GM12878 (cell line): ENCODE data around the gene GSAP. TPM values are rescaled to one million over a fixed set of nuclear protein-coding genes. Genes with fewer than 3 reads are reported as not detected.

ENCODE experiments used
- BCL11A ChIP-seq: IDR thresholded peaks from 2 replicates; pipeline ENCODE4 v1.6.1; 2011; ENCODE audit warnings: low read depth, low read length
- DPF2 ChIP-seq: fragments of 450-650 bp; IDR thresholded peaks from 2 replicates; pipeline ENCODE4 v1.6.1; 2017; ENCODE audit warnings: mild to moderate bottlenecking
- KAT2A ChIP-seq: conservative IDR thresholded peaks from 2 replicates; pipeline ENCODE4 v1.6.1; 2011; ENCODE audit warnings: low read depth, low read length; ENCODE audit not compliant: control insufficient read depth
- KDM1A ChIP-seq: fragments of 200-600 bp; sonication (generic); IDR thresholded peaks from 2 replicates; pipeline ENCODE4 v1.6.1; 2016; ENCODE audit warnings: borderline replicate concordance
- NFYA ChIP-seq: IDR thresholded peaks from 2 replicates; pipeline ENCODE4 v1.6.1; 2011; ENCODE audit warnings: low read depth, mild to moderate bottlenecking, low read length, improper control_type of control experiment, borderline replicate concordance
- RB1 ChIP-seq: fragments of 450-650 bp; formaldehyde crosslinking; IDR thresholded peaks from 2 replicates; pipeline ENCODE4 v1.6.1; 2017; ENCODE audit warnings: mild to moderate bottlenecking, borderline replicate concordance
- TCF3 ChIP-seq: IDR thresholded peaks from 2 replicates; pipeline ENCODE4 v1.6.1; 2012; ENCODE audit warnings: low read depth, mild to moderate bottlenecking, low read length, borderline replicate concordance; ENCODE audit not compliant: insufficient read depth
- YY1 ChIP-seq: IDR thresholded peaks from 2 replicates; pipeline ENCODE4 v1.6.1; 2011; ENCODE audit warnings: low read depth, mild to moderate bottlenecking, low read length
- polyA plus RNA-seq, 11 experiments: library from polyadenylated mRNA; depleted of rRNA in 4 of 11; unstranded in 6 of 11; stranded (reverse) in 5 of 11; fragments of >200 nt; fragmentation: Nextera tagmentation in 4 of 11; fragmentation: Illumina TruSeq in 1 of 11; extraction: Ambion mirVana in 4 of 11; extraction: Trizol in 1 of 11; gene quantifications; 1 replicate in 1 of 11; 2 replicates in 10 of 11; pipeline versions ENCODE4 v1.2.1 to v1.2.3, GENCODE V29; 2011 to 2016; ENCODE audit warnings: inconsistent platforms in 2 of 11, missing spikeins in 2 of 11, low read depth in 1 of 11
- total RNA-seq, 4 experiments: library from RNA; depleted of rRNA in 3 of 4; stranded (reverse); fragments of >200 nt in 3 of 4; fragmentation: Illumina TruSeq in 1 of 4; extraction: Trizol in 1 of 4; gene quantifications; 2 replicates each; pipeline versions ENCODE4 v1.2.1 to v1.2.3, GENCODE V29; 2013 to 2021
- TF ChIP-seq, protein P1 (sequence below): fragments of 450-650 bp; IDR thresholded peaks from 2 replicates; pipeline ENCODE4 v1.6.1; 2017; ENCODE audit warnings: mild to moderate bottlenecking, low read depth, inconsistent platforms; ENCODE audit not compliant: poor library complexity, severe bottlenecking
- TF ChIP-seq, protein P2 (sequence below): fragments of 450-650 bp; IDR thresholded peaks from 2 replicates; pipeline ENCODE4 v1.6.1; 2016; ENCODE audit warnings: mild to moderate bottlenecking
- TF ChIP-seq, protein P3 (sequence below): fragments of 450-650 bp; conservative IDR thresholded peaks from 2 replicates; pipeline ENCODE4 v1.6.1; 2017; ENCODE audit warnings: mild to moderate bottlenecking, moderate library complexity
- TF ChIP-seq, protein P4 (sequence below): fragments of 450-650 bp; IDR thresholded peaks from 2 replicates; pipeline ENCODE4 v1.6.1; 2018; ENCODE audit warnings: borderline replicate concordance, mild to moderate bottlenecking; ENCODE audit not compliant: partially characterized antibody

GSAP gene
- total and polyA plus RNA-seq, 10 of the 15 experiments (the other 5 are each of a cell fraction or from before 2014, with no cell fraction given): 6.6 to 38.1 (median 21.8) TPM

DNA sequence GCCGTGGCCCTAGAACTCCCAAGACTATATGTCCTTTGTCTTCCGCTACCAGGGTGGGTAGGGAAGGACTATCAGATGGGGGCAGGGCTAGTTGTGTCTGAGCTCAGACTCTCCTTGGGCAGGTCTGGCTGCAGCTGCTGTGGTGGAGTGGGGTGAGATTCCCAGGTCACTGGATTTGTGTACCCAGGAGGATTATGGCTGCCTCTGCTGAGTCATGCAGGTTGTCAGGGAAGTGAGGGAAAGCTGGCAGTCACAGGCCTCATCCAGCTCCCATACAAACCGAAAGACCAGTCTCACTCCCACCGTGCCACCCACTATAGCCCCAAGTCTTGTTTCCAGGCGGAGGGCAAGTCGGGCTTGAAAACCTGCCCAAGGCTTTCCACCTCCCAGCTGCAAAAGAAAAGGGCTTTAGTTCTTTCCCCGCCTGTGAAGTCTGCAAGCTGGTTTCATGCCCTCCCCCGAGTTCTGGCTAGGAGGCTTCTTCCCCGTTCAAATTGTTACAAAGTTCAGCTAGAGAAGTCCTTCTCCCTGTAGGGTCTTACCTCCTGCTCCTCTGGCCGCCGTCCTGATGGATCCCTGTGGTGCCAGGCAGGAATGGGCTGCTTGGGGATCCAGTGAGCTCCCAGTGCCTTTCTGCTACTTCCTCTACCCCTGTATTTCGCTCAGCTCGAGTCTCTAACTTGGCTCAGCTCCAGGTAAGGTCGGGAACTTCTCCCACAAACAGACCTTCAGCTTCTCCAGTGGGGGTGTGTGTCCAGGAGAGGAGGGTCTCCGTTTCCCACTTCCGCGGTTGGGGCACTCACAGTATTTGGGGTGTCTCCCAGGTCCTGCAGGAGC, 109.7 kb downstream of the GSAP start (continued):
- TF ChIP-seq, protein P1, sequence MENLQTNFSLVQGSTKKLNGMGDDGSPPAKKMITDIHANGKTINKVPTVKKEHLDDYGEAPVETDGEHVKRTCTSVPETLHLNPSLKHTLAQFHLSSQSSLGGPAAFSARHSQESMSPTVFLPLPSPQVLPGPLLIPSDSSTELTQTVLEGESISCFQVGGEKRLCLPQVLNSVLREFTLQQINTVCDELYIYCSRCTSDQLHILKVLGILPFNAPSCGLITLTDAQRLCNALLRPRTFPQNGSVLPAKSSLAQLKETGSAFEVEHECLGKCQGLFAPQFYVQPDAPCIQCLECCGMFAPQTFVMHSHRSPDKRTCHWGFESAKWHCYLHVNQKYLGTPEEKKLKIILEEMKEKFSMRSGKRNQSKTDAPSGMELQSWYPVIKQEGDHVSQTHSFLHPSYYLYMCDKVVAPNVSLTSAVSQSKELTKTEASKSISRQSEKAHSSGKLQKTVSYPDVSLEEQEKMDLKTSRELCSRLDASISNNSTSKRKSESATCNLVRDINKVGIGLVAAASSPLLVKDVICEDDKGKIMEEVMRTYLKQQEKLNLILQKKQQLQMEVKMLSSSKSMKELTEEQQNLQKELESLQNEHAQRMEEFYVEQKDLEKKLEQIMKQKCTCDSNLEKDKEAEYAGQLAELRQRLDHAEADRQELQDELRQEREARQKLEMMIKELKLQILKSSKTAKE: no peak
- no peak for TF ChIP-seq RB1
- TF ChIP-seq KAT2A: no peak
- TF ChIP-seq YY1: no peak
- TF ChIP-seq TCF3: no peak
- TF ChIP-seq, protein P2, sequence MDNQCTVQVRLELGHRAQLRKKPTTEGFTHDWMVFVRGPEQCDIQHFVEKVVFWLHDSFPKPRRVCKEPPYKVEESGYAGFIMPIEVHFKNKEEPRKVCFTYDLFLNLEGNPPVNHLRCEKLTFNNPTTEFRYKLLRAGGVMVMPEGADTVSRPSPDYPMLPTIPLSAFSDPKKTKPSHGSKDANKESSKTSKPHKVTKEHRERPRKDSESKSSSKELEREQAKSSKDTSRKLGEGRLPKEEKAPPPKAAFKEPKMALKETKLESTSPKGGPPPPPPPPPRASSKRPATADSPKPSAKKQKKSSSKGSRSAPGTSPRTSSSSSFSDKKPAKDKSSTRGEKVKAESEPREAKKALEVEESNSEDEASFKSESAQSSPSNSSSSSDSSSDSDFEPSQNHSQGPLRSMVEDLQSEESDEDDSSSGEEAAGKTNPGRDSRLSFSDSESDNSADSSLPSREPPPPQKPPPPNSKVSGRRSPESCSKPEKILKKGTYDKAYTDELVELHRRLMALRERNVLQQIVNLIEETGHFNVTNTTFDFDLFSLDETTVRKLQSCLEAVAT: no peak
- no peak for TF ChIP-seq BCL11A
- TF ChIP-seq, protein P3, sequence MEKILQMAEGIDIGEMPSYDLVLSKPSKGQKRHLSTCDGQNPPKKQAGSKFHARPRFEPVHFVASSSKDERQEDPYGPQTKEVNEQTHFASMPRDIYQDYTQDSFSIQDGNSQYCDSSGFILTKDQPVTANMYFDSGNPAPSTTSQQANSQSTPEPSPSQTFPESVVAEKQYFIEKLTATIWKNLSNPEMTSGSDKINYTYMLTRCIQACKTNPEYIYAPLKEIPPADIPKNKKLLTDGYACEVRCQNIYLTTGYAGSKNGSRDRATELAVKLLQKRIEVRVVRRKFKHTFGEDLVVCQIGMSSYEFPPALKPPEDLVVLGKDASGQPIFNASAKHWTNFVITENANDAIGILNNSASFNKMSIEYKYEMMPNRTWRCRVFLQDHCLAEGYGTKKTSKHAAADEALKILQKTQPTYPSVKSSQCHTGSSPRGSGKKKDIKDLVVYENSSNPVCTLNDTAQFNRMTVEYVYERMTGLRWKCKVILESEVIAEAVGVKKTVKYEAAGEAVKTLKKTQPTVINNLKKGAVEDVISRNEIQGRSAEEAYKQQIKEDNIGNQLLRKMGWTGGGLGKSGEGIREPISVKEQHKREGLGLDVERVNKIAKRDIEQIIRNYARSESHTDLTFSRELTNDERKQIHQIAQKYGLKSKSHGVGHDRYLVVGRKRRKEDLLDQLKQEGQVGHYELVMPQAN: no peak
- no peak for TF ChIP-seq NFYA
- TF ChIP-seq, protein P4, sequence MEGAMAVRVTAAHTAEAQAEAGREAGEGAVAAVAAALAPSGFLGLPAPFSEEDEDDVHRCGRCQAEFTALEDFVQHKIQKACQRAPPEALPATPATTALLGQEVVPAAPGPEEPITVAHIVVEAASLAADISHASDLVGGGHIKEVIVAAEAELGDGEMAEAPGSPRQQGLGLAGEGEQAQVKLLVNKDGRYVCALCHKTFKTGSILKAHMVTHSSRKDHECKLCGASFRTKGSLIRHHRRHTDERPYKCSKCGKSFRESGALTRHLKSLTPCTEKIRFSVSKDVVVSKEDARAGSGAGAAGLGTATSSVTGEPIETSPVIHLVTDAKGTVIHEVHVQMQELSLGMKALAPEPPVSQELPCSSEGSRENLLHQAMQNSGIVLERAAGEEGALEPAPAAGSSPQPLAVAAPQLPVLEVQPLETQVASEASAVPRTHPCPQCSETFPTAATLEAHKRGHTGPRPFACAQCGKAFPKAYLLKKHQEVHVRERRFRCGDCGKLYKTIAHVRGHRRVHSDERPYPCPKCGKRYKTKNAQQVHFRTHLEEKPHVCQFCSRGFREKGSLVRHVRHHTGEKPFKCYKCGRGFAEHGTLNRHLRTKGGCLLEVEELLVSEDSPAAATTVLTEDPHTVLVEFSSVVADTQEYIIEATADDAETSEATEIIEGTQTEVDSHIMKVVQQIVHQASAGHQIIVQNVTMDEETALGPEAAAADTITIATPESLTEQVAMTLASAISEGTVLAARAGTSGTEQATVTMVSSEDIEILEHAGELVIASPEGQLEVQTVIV: no peak
- TF ChIP-seq KDM1A: no peak
- TF ChIP-seq DPF2: no peak
- TF ChIP-seq, all 136 proteins: peak for 0
